OCI-LY1 (cell line): Measurements from ENCODE around the gene IGLL5.

ENCODE experiments used
- H2AFZ ChIP-seq: fragments of 200-600 bp; sonication (generic), shearing (Covaris generic); 2 replicates; pipeline ENCODE4 v1.6.0; 2014; ENCODE audit warnings: antibody characterized with exemption, mild to moderate bottlenecking, low read length
- H3F3A ChIP-seq: fragments of 200-600 bp; sonication (generic), shearing (Covaris generic); 2 replicates; pipeline ENCODE4 v1.6.0; 2014; ENCODE audit warnings: mild to moderate bottlenecking, antibody characterized with exemption, low read length, moderate library complexity; ENCODE audit not compliant: insufficient read depth
- H3K27ac ChIP-seq: fragments of 200-600 bp; sonication (generic); 2 replicates; pipeline ENCODE4 v1.5.1; 2014; ENCODE audit warnings: low read length, mixed run types, mild to moderate bottlenecking, low read depth; ENCODE audit not compliant: poor library complexity, severe bottlenecking
- H3K27me3 ChIP-seq: fragments of 200-600 bp; sonication (generic); 2 replicates; pipeline ENCODE4 v1.6.0; 2014; ENCODE audit warnings: antibody characterized with exemption, mild to moderate bottlenecking, low read length, moderate library complexity; ENCODE audit not compliant: insufficient read depth
- H3K36me3 ChIP-seq: fragments of 200-600 bp; sonication (generic); 2 replicates; pipeline ENCODE4 v1.6.1; 2014; ENCODE audit warnings: mild to moderate bottlenecking, antibody characterized with exemption, low read length, moderate library complexity, mixed read lengths; ENCODE audit not compliant: insufficient read depth
- H3K4me1 ChIP-seq: fragments of 200-600 bp; sonication (generic); 2 replicates; pipeline ENCODE4 v1.5.1; 2014; ENCODE audit warnings: mild to moderate bottlenecking, low read length, moderate library complexity; ENCODE audit not compliant: insufficient read depth, severe bottlenecking
- H3K4me2 ChIP-seq: fragments of 200-600 bp; sonication (generic), shearing (Covaris generic); 2 replicates; pipeline ENCODE4 v1.6.1; 2014; ENCODE audit warnings: low read length
- H3K4me3 ChIP-seq: fragments of 200-600 bp; sonication (generic); 2 replicates; pipeline ENCODE4 v1.5.1; 2014; ENCODE audit warnings: low read length, low read depth, mild to moderate bottlenecking, mixed read lengths; ENCODE audit not compliant: poor library complexity, severe bottlenecking
- H3K79me2 ChIP-seq: fragments of 200-600 bp; shearing (Covaris generic); 2 replicates; pipeline ENCODE4 v1.6.1; 2016; ENCODE audit warnings: mixed run types, low read length, mixed read lengths; ENCODE audit not compliant: insufficient read depth
- H3K9ac ChIP-seq: fragments of 200-600 bp; sonication (generic), shearing (Covaris generic); 2 replicates; pipeline ENCODE4 v1.6.1; 2014; ENCODE audit warnings: mild to moderate bottlenecking, low read length, mixed read lengths
- H3K9me2 ChIP-seq: fragments of 200-600 bp; sonication (generic), shearing (Covaris generic); 2 replicates; pipeline ENCODE4 v1.6.1; 2014; ENCODE audit warnings: low read depth, mild to moderate bottlenecking, low read length, mixed read lengths
- H3K9me3 ChIP-seq: fragments of 200-600 bp; shearing (Covaris generic); 2 replicates; pipeline ENCODE4 v1.6.1; 2014; ENCODE audit warnings: low read length, mixed read lengths
- H4K20me1 ChIP-seq: fragments of 200-600 bp; sonication (generic), shearing (Covaris generic); 2 replicates; pipeline ENCODE4 v1.6.0; 2016; ENCODE audit warnings: mild to moderate bottlenecking, low read length; ENCODE audit not compliant: insufficient read depth
- EZH2 ChIP-seq: fragments of 200-600 bp; sonication (generic), shearing (Covaris generic); IDR thresholded peaks from 2 replicates; pipeline ENCODE4 v1.8.0; 2017; ENCODE audit warnings: borderline replicate concordance, mixed run types, mild to moderate bottlenecking, antibody characterized with exemption, low read length, moderate library complexity, mixed read lengths
- TF ChIP-seq, protein P1 (sequence below): fragments of 200-600 bp; sonication (generic), shearing (Covaris generic); IDR thresholded peaks from 2 replicates; pipeline ENCODE4 v1.5.1; 2017; ENCODE audit warnings: mild to moderate bottlenecking, antibody characterized with exemption, low read length, moderate library complexity, mixed read lengths

IGLL5 gene

DNA sequence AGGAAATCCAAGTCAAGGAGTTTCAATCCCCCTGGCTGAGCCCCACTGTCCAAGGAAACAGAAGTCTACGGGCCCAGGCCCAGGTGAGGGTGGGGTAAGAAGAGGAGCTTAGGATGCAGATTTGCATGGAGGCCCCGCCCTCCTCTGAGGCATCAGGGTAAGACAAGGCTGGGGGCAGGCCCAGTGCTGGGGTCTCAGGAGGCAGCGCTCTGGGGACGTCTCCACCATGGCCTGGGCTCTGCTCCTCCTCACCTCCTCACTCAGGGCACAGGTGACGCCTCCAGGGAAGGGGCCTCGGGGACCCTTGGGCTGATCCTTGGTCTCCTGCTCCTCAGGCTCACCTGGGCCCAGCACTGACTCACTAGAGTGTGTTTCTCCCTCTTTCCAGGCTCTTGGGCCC lies 31.3 kb upstream of the IGLL5 start:
- peaks cover 77% of the 10 kb centered on the region for H3K4me1 ChIP-seq
- peaks cover 45% of the 10 kb centered on the region for H3K79me2 ChIP-seq
- peaks cover 92% of the 10 kb centered on the region for H3K36me3 ChIP-seq
- TF ChIP-seq, protein P1, sequence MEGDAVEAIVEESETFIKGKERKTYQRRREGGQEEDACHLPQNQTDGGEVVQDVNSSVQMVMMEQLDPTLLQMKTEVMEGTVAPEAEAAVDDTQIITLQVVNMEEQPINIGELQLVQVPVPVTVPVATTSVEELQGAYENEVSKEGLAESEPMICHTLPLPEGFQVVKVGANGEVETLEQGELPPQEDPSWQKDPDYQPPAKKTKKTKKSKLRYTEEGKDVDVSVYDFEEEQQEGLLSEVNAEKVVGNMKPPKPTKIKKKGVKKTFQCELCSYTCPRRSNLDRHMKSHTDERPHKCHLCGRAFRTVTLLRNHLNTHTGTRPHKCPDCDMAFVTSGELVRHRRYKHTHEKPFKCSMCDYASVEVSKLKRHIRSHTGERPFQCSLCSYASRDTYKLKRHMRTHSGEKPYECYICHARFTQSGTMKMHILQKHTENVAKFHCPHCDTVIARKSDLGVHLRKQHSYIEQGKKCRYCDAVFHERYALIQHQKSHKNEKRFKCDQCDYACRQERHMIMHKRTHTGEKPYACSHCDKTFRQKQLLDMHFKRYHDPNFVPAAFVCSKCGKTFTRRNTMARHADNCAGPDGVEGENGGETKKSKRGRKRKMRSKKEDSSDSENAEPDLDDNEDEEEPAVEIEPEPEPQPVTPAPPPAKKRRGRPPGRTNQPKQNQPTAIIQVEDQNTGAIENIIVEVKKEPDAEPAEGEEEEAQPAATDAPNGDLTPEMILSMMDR, result no peak
- no peak for TF ChIP-seq EZH2
- H3K27ac ChIP-seq, result peak overlapping the region; percentile 100
- peak overlapping the region; percentile 85 for H3K4me2 ChIP-seq
- H3K4me3 ChIP-seq, result peak overlapping the region; percentile 95
- no peaks in the 10 kb centered on the region for H4K20me1 ChIP-seq
- no peaks in the 10 kb centered on the region for H3K27me3 ChIP-seq
- H3K9ac ChIP-seq, result peak overlapping the region; percentile 96
- no peaks in the 10 kb centered on the region for H3K9me2 ChIP-seq
- H3F3A ChIP-seq, result peaks cover 16% of the 10 kb centered on the region
- H3K9me3 ChIP-seq, result no peaks in the 10 kb centered on the region
- no peak overlapping the region for H2AFZ ChIP-seq

DNA sequence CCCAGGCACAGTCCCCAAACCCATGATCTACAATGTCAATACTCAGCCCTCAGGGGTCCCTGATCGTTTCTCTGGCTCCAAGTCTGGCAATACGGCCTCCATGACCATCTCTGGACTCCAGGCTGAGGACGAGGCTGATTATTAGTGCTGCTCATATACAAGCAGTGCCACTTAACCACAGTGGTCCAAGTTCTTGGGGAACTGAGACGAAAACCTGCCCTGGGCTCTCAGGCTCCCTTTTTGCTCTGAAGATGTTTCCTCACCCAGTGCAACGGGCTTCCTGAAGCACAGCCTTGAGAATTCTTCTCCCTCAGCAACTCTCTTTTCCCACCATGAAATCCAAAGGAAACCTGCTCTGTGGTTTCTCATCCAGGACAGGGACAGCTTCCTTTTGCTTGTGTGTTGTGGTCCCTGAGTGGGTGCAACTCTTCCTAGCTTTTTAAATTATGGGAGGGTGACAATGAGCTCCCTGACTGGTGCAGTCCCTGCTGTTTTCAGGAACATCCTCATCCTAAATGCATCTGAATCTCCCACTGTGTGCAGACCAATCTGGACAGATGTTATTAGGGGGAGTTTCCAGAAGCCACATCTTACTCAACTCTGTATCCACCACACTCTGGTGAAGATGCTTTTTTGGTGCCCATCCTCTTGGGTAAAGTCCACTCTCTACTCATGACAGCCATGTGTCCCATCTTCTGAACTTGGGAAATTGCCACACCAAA lies 30.6 kb upstream of the IGLL5 start:
- Histone ChIP-seq H3K9me2 (no peaks in the 10 kb centered on the region), H3K27me3 (no peaks in the 10 kb centered on the region), H3F3A (peaks cover 16% of the 10 kb centered on the region), H2AFZ (no peak overlapping the region), H3K4me3 (peak overlapping the region; percentile 95), H3K79me2 (peaks cover 52% of the 10 kb centered on the region), H3K4me2 (peak overlapping the region; percentile 85), H3K36me3 (peaks cover 92% of the 10 kb centered on the region), H3K27ac (peak overlapping the region; percentile 100), H4K20me1 (no peaks in the 10 kb centered on the region), H3K9ac (peak overlapping the region; percentile 96), H3K4me1 (peaks cover 70% of the 10 kb centered on the region), H3K9me3 (no peaks in the 10 kb centered on the region)
- TF ChIP-seq, protein P1, result no peak
- TF ChIP-seq EZH2, result no peak

DNA sequence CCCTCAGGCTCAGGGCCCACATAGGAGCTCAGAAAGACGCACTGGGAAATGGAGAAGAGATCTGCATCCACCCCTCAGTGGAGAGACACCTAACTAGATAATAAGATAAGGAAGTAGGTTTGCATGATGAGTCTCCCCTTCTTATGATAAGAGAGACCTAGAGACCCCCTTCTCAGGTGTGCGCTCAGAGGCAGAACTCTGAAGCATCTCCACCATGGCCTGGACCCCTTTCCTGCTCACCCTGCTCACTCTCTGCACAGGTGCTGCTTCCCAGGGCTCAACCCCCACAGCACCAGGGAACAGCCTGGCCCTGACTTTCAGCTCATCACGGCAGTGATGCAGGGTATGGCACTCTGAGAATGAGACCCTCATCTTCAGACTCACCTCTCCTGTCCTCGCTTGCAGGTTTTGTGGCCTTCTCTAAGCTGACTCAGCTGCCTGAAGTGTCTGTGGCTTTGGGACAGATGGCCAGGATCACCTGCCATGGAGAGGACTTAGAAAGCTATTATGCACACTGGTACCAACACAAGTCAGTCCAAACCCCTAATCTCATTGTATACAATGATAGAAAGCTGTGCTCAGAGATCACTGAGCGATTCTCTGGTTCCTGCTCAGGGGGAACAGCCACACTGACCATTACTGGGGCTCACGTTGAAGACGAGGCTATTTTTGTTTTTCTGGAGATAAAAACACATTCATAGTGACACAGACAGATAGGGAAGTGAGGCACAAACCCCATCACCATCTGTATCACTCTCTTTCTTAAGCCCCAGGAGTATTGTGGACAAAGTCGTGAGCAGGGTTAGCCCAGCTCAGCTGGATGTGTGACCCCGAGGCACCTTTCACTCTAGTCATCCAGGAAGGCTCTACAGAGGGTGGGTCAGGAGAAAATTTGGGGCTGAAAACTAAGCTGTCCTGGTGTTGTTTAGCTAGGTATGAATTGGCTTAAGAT lies 29.7 kb upstream of the IGLL5 start:
- TF ChIP-seq, protein P1, result no peak
- TF ChIP-seq EZH2, result no peak
- H3K36me3 ChIP-seq, result peaks cover 89% of the 10 kb centered on the region
- peaks cover 9% of the 10 kb centered on the region for H3F3A ChIP-seq
- no peak overlapping the region for H2AFZ ChIP-seq
- H3K9me3 ChIP-seq, result no peaks in the 10 kb centered on the region
- H3K79me2 ChIP-seq, result peaks cover 60% of the 10 kb centered on the region
- peak overlapping the region; percentile 100 for H3K27ac ChIP-seq
- no peaks in the 10 kb centered on the region for H3K9me2 ChIP-seq
- peak overlapping the region; percentile 95 for H3K4me3 ChIP-seq
- peak overlapping the region; percentile 96 for H3K9ac ChIP-seq
- peaks cover 62% of the 10 kb centered on the region for H3K4me1 ChIP-seq
- no peaks in the 10 kb centered on the region for H3K27me3 ChIP-seq
- H4K20me1 ChIP-seq, result no peaks in the 10 kb centered on the region
- peak overlapping the region; percentile 85 for H3K4me2 ChIP-seq
